Measurements from ENCODE around the gene TEFM. TPM values are rescaled to one million over a fixed set of nuclear protein-coding genes. Genes with fewer than 3 reads are reported as not detected.
"Not testable (repeated sequence)": the region's sequence is repeated elsewhere in the genome, so short reads cannot be mapped to it uniquely, and the experiment has no call there.

The TEFM gene
- total RNA-seq, 2 experiments from 2014 or later, result 13.4 to 15.3 TPM

DNA sequence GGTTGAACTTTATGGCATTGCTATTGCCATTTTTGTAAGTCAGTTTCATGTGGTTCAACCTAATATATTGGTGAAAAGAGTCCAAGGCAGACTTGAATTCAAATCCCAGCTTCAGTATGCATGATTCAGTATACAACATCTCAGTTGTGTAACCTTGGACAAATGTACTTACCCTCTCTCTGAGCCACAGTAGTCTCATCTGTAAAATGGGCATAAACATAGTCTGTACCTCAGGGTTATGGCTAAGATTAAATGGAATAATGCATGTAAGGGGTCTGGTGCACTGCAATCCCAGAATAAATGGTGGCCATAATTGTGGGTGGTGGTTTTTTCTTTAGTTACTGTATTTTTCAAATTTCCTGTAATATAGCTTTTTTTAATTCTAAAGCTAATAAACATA is 11.0 kb upstream of the TEFM start:
- peaks cover 4% of the 10 kb centered on the region for H3K4me1 Mint-ChIP-seq
- no peak for ATAC-seq
- ChIA-PET POLR2A (no interaction called here), CTCF (interaction anchor here (0.8 kb wide), 1 partner anchor 299 kb away, joined by 3 read pairs; no protein-coding TSS in a partner anchor)
- H3K27me3 Mint-ChIP-seq, result peaks cover 14% of the 10 kb centered on the region
- intact Hi-C loops (cut with DNase I, micrococcal nuclease), result no loop called here
- no peaks in the 10 kb centered on the region for H3K9me3 Mint-ChIP-seq (ENCODE audit: low read depth)
- no peak overlapping the region for H3K27ac Mint-ChIP-seq
- no peak overlapping the region for H3K4me3 Mint-ChIP-seq
- no peak for DNase-seq
- no peaks in the 10 kb centered on the region for H3K36me3 Mint-ChIP-seq (ENCODE audit: low read depth)

DNA sequence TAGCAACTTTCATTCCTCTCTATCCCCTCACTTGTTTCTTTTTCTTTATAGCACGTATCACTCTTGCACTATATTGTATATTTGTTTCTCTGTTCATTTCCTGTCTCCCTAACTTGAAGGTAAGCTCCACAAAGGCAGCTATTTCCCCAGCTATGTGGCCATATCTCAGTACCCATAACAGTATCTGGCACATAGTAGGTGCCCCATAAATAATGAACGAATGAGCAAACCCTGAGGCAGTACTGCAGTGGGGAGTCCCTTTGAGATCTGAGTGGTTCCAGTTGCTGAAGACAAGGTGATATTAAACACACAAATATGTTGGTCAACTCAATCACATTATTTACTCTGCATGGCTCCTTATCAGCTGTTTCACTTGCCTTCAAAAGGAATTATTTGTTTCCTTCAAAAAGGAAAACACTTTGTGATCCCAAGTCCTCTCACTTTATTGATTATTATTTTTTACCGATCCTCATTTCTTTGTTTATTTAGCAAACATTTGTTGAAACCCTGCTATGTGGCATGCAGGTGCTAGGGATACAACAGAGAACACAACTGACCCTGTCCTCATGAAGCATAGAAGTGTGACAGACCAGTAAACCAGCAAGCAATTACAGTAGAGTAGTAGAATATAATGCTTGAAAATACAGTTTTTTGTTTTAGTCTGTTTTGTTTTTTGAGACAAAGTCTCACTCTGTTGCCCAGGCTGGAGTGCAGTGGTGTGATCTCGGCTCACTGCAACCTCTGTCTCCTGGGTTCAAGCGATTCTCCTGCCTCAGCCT is 10.0 kb upstream of the TEFM start:
- no peak for DNase-seq
- Mint-ChIP-seq H3K36me3 (ENCODE audit: low read depth) (no peaks in the 10 kb centered on the region), H3K9me3 (ENCODE audit: low read depth) (no peaks in the 10 kb centered on the region), H3K27me3 (peaks cover 8% of the 10 kb centered on the region), H3K4me3 (no peak overlapping the region), H3K27ac (no peak overlapping the region), H3K4me1 (no peaks in the 10 kb centered on the region)
- no peak for ATAC-seq
- CTCF ChIA-PET, result interaction anchor here (0.5 to 1.3 kb wide), 3 partner anchors 10 to 18 kb away, joined by 3 to 5 read pairs (median 3); partner anchors contain the start of gene TEFM
- POLR2A ChIA-PET, result no interaction called here
- intact Hi-C loops (cut with DNase I, micrococcal nuclease), result no loop called here

DNA sequence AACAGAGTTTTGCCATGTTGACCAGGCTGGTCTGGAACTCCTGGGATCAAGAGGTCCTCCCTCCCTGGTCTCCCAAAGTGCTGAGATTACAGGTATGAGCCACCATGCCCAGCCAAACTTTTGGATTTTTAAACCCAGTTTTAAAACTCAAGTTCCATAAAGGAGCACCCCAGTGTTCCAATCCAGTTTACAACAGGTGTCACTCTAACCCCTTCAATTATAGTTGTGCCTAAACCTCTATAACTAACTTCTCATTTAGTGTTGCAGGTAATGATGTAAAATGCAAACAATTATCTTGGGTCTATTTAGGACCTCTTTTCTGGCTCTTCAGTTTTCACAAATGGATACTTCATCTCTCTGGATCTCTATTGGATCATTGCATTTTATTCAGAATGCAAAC is 7.9 kb upstream of the TEFM start:
- Mint-ChIP-seq H3K27me3 (no peaks in the 10 kb centered on the region), H3K4me1 (peaks cover 2% of the 10 kb centered on the region), H3K9me3 (ENCODE audit: low read depth) (no peaks in the 10 kb centered on the region), H3K36me3 (ENCODE audit: low read depth) (no peaks in the 10 kb centered on the region), H3K4me3 (no peak overlapping the region), H3K27ac (no peak overlapping the region)
- DNase-seq (no peak), ATAC-seq (no peak)
- ChIA-PET CTCF (interaction anchor here (1.2 kb wide), 1 partner anchor 32 kb away, joined by 3 read pairs; no protein-coding TSS in a partner anchor), POLR2A (no interaction called here)
- intact Hi-C loops (cut with DNase I, micrococcal nuclease), result no loop called here

DNA sequence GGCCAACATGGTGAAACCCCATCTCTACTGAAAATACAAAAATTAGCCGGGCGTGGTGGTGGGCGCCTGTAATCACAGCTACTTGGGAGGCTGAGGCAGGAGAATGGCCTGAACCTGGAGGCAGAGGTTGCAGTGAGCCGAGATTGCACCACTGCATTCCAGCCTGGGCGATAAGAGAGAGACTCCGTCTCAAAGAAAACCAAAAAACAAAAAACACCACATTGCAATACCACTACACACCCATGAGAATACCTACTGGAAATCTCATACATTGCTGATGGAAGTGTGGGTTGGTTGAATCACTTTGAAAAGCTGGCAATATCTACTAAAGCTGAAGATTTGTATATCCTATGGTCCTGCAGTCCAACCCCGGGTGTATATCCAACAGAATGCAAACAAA is 4.1 kb upstream of the TEFM start:
- peaks cover 24% of the 10 kb centered on the region for H3K4me1 Mint-ChIP-seq
- ATAC-seq; POLR2A ChIA-PET; H3K4me3 Mint-ChIP-seq; DNase-seq; H3K27me3 Mint-ChIP-seq; intact Hi-C loops (cut with DNase I, micrococcal nuclease); H3K9me3 Mint-ChIP-seq (ENCODE audit: low read depth); H3K27ac Mint-ChIP-seq; CTCF ChIA-PET; H3K36me3 Mint-ChIP-seq (ENCODE audit: low read depth): not testable (repeated sequence)

DNA sequence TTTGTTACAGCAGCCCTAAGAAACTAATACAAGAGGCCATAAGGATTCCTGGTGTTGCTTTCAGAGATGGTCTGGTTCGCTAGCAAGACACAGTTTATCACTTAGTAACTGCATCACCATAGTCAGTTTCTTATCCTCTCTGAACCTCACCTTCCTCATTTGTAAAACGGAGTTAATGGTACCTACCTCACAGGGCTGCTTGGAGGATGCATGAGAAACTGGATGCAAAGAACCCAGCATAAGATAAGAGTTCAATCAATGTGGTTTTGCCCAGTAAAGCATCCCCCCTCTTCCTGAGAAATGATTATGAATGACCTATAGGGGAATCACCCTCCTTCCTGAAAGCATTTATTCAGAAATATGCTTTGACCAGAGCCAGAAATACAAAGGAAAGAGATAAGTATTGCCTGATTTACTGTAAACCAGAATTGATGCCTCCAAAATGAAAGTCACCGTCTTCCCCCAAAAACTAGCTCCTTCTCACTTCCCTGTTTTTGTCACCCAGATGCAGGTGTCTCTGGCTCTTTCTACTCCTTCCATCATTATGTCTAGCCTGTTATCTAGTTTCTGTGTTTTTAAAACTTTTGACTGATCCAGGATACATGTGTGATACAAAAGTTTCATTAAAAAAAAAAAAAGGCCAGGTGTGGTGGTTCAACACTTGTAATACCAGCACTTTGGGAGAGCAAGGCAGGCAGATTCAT is 2.8 kb upstream of the TEFM start:
- Mint-ChIP-seq H3K9me3 (ENCODE audit: low read depth) (no peaks in the 10 kb centered on the region), H3K27me3 (no peaks in the 10 kb centered on the region), H3K36me3 (ENCODE audit: low read depth) (peaks cover 2% of the 10 kb centered on the region), H3K4me3 (no peak overlapping the region), H3K4me1 (peaks cover 31% of the 10 kb centered on the region), H3K27ac (no peak overlapping the region)
- intact Hi-C loops (cut with DNase I, micrococcal nuclease), result loop anchor here (5.0 to 10.0 kb wide), 2 partner anchors 63 to 306 kb away; partner anchors contain the start of gene RNF135 (in 1 of the 2)
- no peak for ATAC-seq
- DNase-seq, result no peak
- ChIA-PET POLR2A (no interaction called here), CTCF (interaction anchor here (0.5 to 0.6 kb wide), 3 partner anchors 36 to 709 kb away, joined by 3 to 5 read pairs (median 5); no protein-coding TSS in a partner anchor)

DNA sequence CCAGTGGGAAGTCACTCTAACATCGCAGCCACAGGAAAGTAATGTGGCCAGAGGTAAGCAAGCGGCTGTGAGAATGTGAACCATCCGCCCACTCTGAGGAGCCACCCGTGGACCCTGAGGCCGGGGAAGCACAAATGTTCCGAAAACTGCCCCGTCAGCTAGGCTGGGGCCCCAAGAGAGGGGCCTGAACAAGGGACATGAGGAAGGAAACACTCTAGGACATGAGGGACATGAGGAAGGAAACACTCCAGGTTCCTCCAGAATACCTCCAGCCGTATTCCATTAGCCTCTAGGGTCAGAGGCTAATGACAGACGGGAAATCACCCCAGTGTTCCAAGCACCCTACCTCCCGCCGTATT is 317 bp downstream of the TEFM start:
- H3K9me3 Mint-ChIP-seq (ENCODE audit: low read depth), result no peaks in the 10 kb centered on the region
- peak overlapping the region; percentile 87 for H3K27ac Mint-ChIP-seq
- ChIA-PET CTCF (interaction anchor here (1.7 kb wide), 1 partner anchor 309 kb away, joined by 3 read pairs; no protein-coding TSS in a partner anchor), POLR2A (no interaction called here)
- DNase-seq (peak; percentile 32), ATAC-seq (peak; percentile 28)
- H3K4me3 Mint-ChIP-seq, result peak overlapping the region; percentile 88
- peaks cover 41% of the 10 kb centered on the region for H3K4me1 Mint-ChIP-seq
- peaks cover 10% of the 10 kb centered on the region for H3K36me3 Mint-ChIP-seq (ENCODE audit: low read depth)
- H3K27me3 Mint-ChIP-seq, result no peaks in the 10 kb centered on the region
- intact Hi-C loops (cut with DNase I, micrococcal nuclease), result loop anchor here (1.0 to 10.0 kb wide), 4 partner anchors 66 to 309 kb away; partner anchors contain the start of genes RNF135 (in 2 of the 2) and NF1 (in 1 of the 2)

DNA sequence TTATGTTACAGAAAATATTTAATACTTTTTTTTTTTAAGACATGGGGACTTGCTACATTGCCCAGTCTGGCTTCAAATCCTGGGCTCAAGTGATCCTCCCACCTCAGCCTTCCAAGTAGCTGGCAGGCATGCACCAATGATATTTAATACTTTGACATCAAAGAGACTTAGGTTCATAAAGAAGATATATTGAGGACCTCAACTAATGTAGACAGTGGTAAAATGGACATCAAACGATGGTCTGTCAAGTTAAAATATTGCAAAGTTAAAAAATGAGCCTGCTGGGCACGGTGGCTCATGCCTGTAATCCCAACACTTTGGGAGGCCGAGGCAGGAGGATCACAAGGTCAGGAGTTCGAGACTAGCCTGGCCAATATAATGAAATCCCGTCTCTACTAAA is 8.7 kb downstream of the TEFM start:
- Mint-ChIP-seq H3K36me3 (ENCODE audit: low read depth) (peaks cover 25% of the 10 kb centered on the region), H3K4me3 (no peak overlapping the region), H3K27ac (no peak overlapping the region), H3K4me1 (peaks cover 6% of the 10 kb centered on the region), H3K9me3 (ENCODE audit: low read depth) (no peaks in the 10 kb centered on the region), H3K27me3 (no peaks in the 10 kb centered on the region)
- ATAC-seq, result no peak
- POLR2A ChIA-PET, result no interaction called here
- no peak for DNase-seq
- CTCF ChIA-PET, result no interaction called here
- intact Hi-C loops (cut with DNase I, micrococcal nuclease), result no loop called here

DNA sequence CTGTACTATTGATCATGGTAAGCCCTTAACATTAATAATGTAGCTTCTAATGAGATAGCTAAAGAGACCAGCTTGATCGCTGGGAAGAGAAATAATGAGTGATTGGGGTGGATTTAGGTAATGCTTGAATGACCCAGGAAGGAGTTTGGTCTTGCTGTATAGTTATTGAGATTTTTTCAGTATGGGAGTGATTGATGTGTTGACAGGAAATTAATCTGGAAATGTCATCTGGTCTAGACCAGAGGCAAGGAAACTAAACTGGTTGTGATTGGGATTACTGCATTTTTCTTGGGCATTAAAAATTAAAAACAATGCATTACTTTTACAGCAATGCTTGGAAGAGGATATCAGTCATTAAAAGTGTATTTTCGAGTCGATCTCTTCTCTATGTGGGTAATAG is 11.8 kb downstream of the TEFM start:
- POLR2A ChIA-PET, result no interaction called here
- intact Hi-C loops (cut with DNase I, micrococcal nuclease), result no loop called here
- CTCF ChIA-PET, result interaction anchor here (1.1 kb wide), 1 partner anchor 11 kb away, joined by 4 read pairs; no protein-coding TSS in a partner anchor

DNA sequence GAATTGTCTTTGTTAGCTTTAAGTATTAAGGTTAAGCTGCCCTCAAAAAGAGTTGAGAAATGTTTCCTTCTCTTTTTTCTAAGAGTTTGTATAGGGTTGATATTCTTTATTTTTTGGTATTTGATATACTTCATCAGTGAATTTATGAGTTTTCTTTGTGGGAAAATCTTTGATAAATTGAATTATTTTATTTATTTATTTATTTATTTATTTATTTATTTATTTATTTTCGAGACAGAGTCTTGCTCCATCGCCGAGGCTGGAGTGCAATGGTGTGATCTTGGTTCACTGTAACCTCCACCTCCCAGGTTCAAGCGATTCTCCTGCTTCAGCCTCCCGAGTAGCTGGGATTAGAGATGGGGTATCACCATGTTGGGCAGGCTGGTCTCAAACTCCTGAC is 19.9 kb downstream of the TEFM start:
- H3K9me3 Mint-ChIP-seq (ENCODE audit: low read depth), result no peaks in the 10 kb centered on the region
- intact Hi-C loops (cut with DNase I, micrococcal nuclease), result no loop called here
- H3K4me3 Mint-ChIP-seq, result no peak overlapping the region
- DNase-seq (no peak), ATAC-seq (no peak)
- no peaks in the 10 kb centered on the region for H3K4me1 Mint-ChIP-seq
- CTCF ChIA-PET, result interaction anchor here (0.6 to 1.5 kb wide), 4 partner anchors 11 to 233 kb away, joined by 3 to 4 read pairs (median 3); no protein-coding TSS in a partner anchor
- POLR2A ChIA-PET, result interaction anchor here (0.7 kb wide), 1 partner anchor 79 kb away, joined by 3 read pairs; no protein-coding TSS in a partner anchor
- no peaks in the 10 kb centered on the region for H3K27me3 Mint-ChIP-seq
- peaks cover 7% of the 10 kb centered on the region for H3K36me3 Mint-ChIP-seq (ENCODE audit: low read depth)
- H3K27ac Mint-ChIP-seq, result no peak overlapping the region

More for the DNA sequence above, 11.8 kb downstream of the TEFM start:
- H3K9me3 Mint-ChIP-seq (ENCODE audit: low read depth), result no peaks in the 10 kb centered on the region
- H3K4me3 Mint-ChIP-seq, result no peak overlapping the region
- no peak for ATAC-seq
- no peak overlapping the region for H3K27ac Mint-ChIP-seq
- no peaks in the 10 kb centered on the region for H3K27me3 Mint-ChIP-seq
- DNase-seq, result no peak
- H3K4me1 Mint-ChIP-seq, result no peaks in the 10 kb centered on the region
- H3K36me3 Mint-ChIP-seq (ENCODE audit: low read depth), result peaks cover 18% of the 10 kb centered on the region

DNA sequence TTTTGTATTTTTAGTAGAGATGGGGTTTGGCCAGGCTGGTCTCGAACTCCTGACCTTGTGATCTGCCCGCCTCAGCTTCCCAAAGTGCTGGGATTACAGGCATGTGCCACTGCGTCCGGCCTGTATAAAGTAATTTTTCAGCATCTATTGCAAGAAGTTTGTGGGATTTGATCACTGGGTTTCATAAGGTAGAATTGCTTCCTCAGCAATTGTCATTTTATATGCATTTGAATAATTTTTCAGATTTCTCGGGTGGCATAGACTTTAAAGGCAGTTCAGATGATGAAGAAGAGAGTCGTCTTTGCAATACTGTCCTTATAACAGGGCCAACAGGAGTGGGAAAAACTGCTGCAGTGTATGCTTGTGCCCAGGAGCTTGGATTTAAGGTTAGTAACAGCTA is 37.0 kb downstream of the TEFM start:
- no peak for DNase-seq
- Mint-ChIP-seq H3K4me3 (no peak overlapping the region), H3K4me1 (no peaks in the 10 kb centered on the region), H3K36me3 (ENCODE audit: low read depth) (peaks cover 37% of the 10 kb centered on the region), H3K9me3 (ENCODE audit: low read depth) (no peaks in the 10 kb centered on the region), H3K27me3 (no peaks in the 10 kb centered on the region), H3K27ac (no peak overlapping the region)
- ChIA-PET POLR2A (no interaction called here), CTCF (interaction anchor here (1.0 kb wide), 2 partner anchors 19 to 24 kb away, joined by 3 read pairs; no protein-coding TSS in a partner anchor)
- intact Hi-C loops (cut with DNase I, micrococcal nuclease), result no loop called here
- ATAC-seq, result no peak

DNA sequence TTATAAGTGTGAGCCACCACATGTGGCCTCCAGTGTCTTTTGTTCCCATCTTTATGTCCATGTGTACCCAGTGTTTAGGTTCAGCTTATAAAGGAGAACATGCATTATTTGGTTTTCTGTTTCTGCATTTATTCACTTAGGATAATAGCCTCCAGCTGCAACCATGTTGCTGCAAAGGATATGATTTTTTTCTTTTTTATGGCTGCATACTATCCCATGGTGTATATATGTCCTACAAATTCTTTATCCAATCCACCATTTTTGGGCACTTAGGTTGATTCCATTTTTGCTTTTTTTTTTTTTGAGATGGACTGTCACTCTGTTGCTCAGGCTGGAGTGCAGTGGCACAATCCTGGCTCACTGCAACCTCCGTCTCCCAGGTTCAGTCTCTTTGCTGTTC is 41.4 kb downstream of the TEFM start:
- ChIA-PET CTCF (no interaction called here), POLR2A (no interaction called here)
- ATAC-seq (no peak), DNase-seq (no peak)
- intact Hi-C loops (cut with DNase I, micrococcal nuclease), result no loop called here
- Mint-ChIP-seq H3K27me3 (no peaks in the 10 kb centered on the region), H3K27ac (no peak overlapping the region), H3K9me3 (ENCODE audit: low read depth) (no peaks in the 10 kb centered on the region), H3K4me3 (no peak overlapping the region), H3K36me3 (ENCODE audit: low read depth) (peaks cover 37% of the 10 kb centered on the region), H3K4me1 (no peaks in the 10 kb centered on the region)

All from activated CD4-positive, alpha-beta T cell treated with anti-CD3 and anti-CD28 coated beads for 36 hours (primary cell).